GM19023 (cell line): ENCODE data around the gene MAGI2.
"Not testable (repeated sequence)": the region's sequence is repeated elsewhere in the genome, so short reads cannot be mapped to it uniquely, and the experiment has no call there.

ENCODE experiments used
- ATAC-seq: cut with Tn5 transposase; IDR thresholded peaks from one replicate; pipeline ENCODE4 v1.9.1; 2021; ENCODE audit warnings: mild to moderate bottlenecking, moderate library complexity; ENCODE audit not compliant: unreplicated experiment

MAGI2 gene

DNA sequence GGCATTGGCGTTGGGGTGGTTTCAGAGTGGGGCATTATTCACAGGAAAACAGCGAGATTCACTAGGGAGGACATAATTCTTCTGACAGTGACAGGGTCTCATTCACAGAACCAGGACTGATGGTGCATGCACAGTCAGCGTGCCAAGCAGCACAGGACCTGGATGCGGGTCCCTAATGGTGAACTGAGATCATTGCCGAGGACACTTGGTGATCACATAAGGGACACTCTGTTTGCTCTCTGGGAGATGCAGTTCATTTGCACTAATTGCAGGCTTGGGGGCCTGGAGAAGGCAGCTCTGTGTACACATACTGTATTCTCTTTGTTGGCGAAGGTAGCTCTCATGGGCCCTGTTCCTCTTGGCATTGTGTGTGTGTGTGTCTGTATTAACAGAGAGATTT lies 938.8 kb downstream of the MAGI2 start:
- no peak for ATAC-seq

DNA sequence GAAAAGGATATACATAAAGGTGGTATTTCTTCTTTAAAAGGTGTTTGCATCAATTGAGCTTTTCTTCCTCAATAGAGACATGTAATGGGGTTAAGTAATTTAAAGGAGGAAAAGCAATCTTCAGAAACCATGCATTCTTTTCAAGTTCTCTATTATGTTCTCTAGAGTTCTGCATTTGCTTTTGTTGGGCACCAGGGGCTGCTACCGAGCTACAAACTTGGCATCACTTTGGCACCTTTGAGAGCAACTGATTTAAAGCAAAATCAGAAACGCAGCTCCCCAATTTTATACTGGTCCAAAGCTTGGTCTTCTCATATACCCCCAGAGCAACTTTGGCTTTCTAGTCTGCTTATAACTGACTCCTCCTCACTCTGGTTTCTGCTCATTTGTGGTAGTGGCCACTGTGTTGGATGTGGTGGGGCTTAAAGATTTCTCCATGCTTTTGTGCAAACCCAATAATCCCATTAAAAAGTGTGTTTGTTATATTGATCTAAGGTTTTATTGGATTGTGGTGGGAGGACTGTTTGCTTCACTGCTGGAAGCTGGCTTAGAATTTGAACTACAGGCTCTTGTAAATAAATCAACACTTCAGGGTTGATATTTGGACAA lies 942.8 kb downstream of the MAGI2 start:
- ATAC-seq, result no peak

DNA sequence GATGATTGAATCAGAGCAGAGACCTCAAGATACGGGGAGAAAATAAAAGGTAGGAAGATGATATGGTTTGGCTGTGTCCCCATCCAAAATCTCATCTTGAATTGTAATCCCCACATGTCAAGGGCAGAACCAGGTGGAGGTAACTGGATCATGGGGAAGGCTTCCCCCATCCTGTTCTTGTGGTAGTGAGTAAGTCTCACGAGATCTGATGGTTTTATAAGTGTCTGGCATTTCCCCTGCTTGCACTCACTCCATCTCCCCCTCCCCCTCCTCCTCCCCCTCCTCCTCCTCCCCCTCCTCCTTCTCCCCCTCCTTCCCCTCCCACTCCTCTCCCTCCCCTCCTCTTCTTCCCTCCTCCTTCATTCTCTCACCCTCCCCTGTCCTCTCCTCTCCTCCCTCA lies 950.2 kb downstream of the MAGI2 start:
- not testable (repeated sequence) for ATAC-seq

- ATAC-seq, result no peak
Measured at GRCh38 chr7:78501064-78501463, 952.4 kb downstream of the MAGI2 start.

GRCh38 chr7:78499971-78500370 lies 953.5 kb downstream of the MAGI2 start:
- no peak for ATAC-seq

GRCh38 chr7:78499283-78499682 lies 954.2 kb downstream of the MAGI2 start:
- ATAC-seq, result no peak

DNA sequence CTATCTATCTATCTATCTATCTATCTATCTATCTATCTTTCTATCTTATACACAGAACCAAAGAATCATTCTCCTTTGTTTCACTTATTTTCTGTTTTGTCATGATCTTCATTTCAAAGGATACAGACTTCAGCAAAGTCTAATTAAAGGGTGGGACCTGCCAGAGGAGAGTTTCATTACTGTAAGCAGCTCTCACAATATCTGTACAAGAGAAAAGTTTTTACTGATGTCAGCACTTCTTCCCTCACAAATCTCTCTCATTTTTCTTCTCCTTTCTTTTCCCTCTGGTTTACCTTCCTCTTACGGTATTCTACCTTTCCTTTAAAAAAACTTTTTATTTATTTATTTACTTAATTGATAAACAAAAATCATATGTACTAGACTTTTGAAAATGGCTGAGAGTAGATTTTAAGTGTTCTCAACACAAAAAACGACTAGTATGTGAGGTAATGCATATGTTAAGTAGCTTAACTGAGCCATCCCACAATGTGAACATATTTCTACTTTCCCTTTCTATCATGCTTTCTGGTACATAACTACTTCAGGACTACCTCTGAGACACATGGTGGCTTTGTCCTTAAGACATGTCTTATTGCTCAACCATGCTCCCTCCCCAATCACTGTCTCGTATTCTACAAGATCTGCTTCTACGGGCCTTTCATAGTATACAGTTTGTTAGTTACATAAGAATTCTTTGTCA lies 955.6 kb downstream of the MAGI2 start:
- no peak for ATAC-seq

DNA sequence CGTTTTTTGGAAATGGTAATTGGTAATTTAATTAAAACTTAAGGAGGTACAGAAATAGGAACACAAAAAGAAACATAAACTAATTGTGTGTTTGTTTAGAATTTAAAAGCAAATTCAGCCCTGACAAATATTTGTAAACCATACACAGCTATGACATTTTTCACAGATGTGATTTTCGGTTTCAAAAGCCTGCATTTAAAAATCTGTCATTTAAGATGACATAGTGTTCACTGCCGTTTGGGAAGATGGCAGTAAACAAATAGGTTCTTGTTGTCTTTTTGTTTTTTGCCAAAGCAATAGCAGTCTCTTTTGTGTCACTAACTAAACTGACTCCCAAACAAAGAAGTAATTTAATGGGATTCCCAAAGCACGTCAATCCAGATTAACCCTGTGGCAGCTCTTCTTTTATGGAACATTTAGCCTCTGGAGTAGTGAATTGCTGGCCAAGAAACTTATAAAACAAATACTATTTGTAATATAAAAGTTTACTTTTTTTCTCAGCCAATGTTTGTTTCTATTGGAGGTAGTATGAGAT lies 957.3 kb downstream of the MAGI2 start:
- no peak for ATAC-seq

DNA sequence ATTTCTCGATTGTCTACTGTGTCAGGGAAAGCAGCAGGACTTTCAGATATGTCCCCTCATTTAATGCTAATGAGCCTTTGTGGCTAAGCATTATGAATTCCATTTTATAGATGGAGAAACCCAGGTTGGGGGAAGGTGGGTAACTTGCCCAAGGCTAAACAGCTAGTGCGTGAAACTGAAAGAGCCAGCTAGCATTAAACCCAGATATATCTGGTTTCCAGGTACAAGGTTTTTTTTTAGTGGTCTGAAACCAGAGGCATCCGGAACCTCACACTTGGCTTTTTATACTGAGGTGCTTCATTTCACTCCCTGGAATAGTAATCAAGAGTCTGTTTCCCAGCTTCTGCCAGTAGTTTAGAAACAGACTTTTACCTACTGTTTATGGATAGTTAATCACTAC lies 960.1 kb downstream of the MAGI2 start:
- ATAC-seq, result no peak

GRCh38 chr7:78492146-78492545 lies 961.3 kb downstream of the MAGI2 start:
- ATAC-seq, result no peak

DNA sequence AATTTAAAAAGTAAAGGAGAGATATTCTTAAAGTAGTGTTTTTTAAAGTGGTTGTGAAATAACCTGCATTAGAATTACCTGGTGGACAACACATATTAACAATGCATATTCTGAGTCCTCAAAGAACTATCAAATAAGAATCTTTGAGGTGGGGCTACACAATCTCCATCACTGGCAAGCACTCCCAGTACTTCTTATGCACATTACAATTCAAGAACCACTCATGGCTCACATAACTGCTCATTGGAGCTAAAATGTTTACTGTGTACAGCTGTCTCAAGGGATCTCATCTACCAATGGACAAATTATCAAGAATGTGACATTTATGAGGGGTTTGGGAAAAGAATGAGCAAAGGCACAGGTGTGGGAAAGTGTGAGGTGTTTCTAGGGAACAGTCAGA lies 962.9 kb downstream of the MAGI2 start:
- ATAC-seq, result no peak

- ATAC-seq, result no peak
Measured at GRCh38 chr7:78489476-78490240, 963.8 kb downstream of the MAGI2 start.

- no peak for ATAC-seq
Measured at GRCh38 chr7:78487464-78487863, 966.0 kb downstream of the MAGI2 start.

GRCh38 chr7:78479348-78479747 lies 974.1 kb downstream of the MAGI2 start:
- ATAC-seq, result no peak

- no peak for ATAC-seq
Measured at GRCh38 chr7:78476851-78477405, 976.5 kb downstream of the MAGI2 start.

GRCh38 chr7:78473571-78474301 lies 979.7 kb downstream of the MAGI2 start:
- ATAC-seq, result no peak

DNA sequence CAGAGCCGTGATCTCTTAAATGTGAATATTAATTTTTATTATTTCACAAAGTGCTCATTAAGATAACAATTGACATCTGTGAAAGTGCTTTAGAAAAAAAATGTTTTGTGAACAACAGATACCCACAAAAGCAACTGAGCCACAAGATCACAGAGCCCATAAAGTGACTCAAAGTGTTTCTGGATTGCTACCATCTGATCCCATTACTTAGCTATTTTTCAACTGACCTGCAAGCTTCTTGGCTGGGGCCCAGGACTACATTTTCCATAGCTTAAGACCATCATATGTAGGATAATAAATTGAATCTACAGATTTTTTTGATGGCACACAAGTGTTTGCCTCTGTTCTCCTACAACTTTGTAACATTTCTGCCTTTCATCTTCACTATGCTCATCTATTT lies 980.4 kb downstream of the MAGI2 start:
- no peak for ATAC-seq

DNA sequence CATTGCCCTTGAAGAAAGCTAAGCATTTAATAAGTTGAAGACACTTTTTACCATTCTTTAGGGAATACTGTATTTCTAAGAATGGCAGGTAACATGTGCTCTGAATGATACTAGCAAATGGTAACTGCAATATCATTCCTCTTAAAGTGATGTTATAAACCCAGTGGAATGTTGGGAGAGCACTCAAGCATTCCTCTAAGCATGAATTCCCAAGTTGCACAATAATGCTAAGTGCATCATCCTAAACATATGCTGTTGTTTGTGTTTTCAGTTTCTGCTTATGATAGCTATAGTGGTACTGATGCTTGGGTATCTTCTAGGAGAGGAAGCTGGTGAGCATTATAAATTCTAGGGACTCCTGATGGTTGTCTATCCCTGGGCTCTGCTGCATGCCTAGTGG lies 980.9 kb downstream of the MAGI2 start:
- no peak for ATAC-seq

- ATAC-seq, result no peak
Measured at GRCh38 chr7:78465894-78466293, 987.6 kb downstream of the MAGI2 start.

DNA sequence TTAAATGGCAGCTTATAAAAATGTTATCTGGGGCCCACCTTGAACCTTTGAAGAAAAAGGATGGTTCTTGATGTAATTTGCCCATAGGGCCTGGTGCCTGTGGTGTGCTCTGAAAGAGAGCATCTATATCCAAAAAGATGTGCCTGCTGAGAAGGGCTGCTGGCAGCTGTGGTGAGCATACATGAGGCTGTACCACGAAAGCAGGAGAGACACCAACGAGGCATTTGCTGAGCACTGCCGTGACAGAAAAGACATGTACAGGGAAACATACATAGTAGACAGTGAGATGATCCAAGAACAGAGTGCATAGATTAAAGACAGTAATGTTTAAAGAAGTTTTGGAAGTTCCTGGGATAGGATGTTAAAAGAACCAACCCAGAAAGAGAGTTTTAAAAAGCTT lies 990.4 kb downstream of the MAGI2 start:
- no peak for ATAC-seq

DNA sequence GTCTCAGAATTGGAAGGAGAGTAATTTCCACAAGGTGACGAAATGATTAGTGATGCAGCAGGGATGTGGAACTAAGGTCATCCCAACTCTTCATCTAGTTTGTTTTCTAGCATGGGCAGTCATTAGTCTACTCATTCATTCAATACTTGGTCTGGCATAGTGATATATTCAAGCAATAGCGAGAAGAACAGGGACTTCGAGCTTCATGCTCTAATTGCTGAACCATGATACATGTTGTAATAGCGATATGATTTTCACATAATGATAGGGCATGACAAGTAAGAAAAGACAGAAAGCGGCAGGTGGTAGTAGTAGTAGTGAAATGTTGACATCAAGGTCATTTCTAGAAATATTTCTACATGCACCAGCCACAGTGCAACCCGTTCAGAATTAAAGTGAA lies 1002.8 kb downstream of the MAGI2 start:
- no peak for ATAC-seq
